ENCODE results near the gene MPPE1. TPM values are rescaled to one million over a fixed set of nuclear protein-coding genes. Genes with fewer than 3 reads are reported as not detected.
A peak's percentile ranks its signal among the peaks of the same experiment; 100 is the strongest.

The MPPE1 gene
- total and polyA plus RNA-seq, 9 of the 15 experiments (the other 6 are each of a cell fraction or from before 2014, with no cell fraction given) = 10.7 to 19.5 (median 13.3) TPM

GRCh38 chr18:11956371-11957308 is 48.5 kb upstream of the MPPE1 start (continued):
- TF ChIP-seq MYBL2 (IDR thresholded peaks at IDR 0.05; ENCODE audit: low read depth) = no peak
- no peak for TF ChIP-seq MYBL2 (CRISPR knock-in tag; IDR thresholded peaks at IDR 0.05; ENCODE audit: borderline replicate concordance)
- TF ChIP-seq ZNF780A (CRISPR knock-in tag; IDR thresholded peaks at IDR 0.05) = no peak
- TF ChIP-seq TEAD2 (tag; IDR thresholded peaks at IDR 0.05) = no peak
- TF ChIP-seq ZNF395 (CRISPR knock-in tag; IDR thresholded peaks at IDR 0.05) = no peak
- TF ChIP-seq HMG20A (CRISPR knock-in tag; conservative IDR thresholded peaks at IDR 0.05) = no peak
- TF ChIP-seq ZC3H11A (IDR thresholded peaks at IDR 0.05; ENCODE audit: low read depth, low read length) = no peak
- 0 out of 4 replicates have a peak, but pooled peaks of 1 of the 2 experiments have one; percentile 59 for TF ChIP-seq ARNT (IDR thresholded peaks at IDR 0.05)
- TF ChIP-seq CSDE1 (IDR thresholded peaks at IDR 0.05) = no peak
- peak; percentile 82 for TF ChIP-seq CBX5 (IDR thresholded peaks at IDR 0.05; ENCODE audit: borderline replicate concordance, low read depth)
- no peak for TF ChIP-seq FOSL1 (tag; conservative IDR thresholded peaks at IDR 0.05)
- TF ChIP-seq PHB (CRISPR knock-in tag; IDR thresholded peaks at IDR 0.05) = no peak
- no peak for TF ChIP-seq SMARCC2 (IDR thresholded peaks at IDR 0.05; ENCODE audit: low read depth)
- TF ChIP-seq JUND (IDR thresholded peaks at IDR 0.05; ENCODE audit: borderline replicate concordance, low read depth, low read length) = peak; percentile 13; the same call in 1 of the 2 replicates
- no peak for TF ChIP-seq JUND (tag; IDR thresholded peaks at IDR 0.05; ENCODE audit: borderline replicate concordance, low read depth, low read length)
- TF ChIP-seq POLR3A (IDR thresholded peaks at IDR 0.05; ENCODE audit: borderline replicate concordance, extremely low read depth, insufficient read depth, insufficient read length) = no peak
- TF ChIP-seq HDGF (IDR thresholded peaks at IDR 0.05) = no peak
- TF ChIP-seq, protein P1, sequence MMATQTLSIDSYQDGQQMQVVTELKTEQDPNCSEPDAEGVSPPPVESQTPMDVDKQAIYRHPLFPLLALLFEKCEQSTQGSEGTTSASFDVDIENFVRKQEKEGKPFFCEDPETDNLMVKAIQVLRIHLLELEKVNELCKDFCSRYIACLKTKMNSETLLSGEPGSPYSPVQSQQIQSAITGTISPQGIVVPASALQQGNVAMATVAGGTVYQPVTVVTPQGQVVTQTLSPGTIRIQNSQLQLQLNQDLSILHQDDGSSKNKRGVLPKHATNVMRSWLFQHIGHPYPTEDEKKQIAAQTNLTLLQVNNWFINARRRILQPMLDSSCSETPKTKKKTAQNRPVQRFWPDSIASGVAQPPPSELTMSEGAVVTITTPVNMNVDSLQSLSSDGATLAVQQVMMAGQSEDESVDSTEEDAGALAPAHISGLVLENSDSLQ (IDR thresholded peaks at IDR 0.05) = no peak
- TF ChIP-seq PHF8 (IDR thresholded peaks at IDR 0.05; ENCODE audit: borderline replicate concordance, low read length) = no peak
- no peak for TF ChIP-seq ZZZ3 (IDR thresholded peaks at IDR 0.05)
- TF ChIP-seq EGR1 (conservative IDR thresholded peaks at IDR 0.05) = no peak
- no peak for TF ChIP-seq ZNF436 (CRISPR knock-in tag; IDR thresholded peaks at IDR 0.05)
- TF ChIP-seq, protein P2, sequence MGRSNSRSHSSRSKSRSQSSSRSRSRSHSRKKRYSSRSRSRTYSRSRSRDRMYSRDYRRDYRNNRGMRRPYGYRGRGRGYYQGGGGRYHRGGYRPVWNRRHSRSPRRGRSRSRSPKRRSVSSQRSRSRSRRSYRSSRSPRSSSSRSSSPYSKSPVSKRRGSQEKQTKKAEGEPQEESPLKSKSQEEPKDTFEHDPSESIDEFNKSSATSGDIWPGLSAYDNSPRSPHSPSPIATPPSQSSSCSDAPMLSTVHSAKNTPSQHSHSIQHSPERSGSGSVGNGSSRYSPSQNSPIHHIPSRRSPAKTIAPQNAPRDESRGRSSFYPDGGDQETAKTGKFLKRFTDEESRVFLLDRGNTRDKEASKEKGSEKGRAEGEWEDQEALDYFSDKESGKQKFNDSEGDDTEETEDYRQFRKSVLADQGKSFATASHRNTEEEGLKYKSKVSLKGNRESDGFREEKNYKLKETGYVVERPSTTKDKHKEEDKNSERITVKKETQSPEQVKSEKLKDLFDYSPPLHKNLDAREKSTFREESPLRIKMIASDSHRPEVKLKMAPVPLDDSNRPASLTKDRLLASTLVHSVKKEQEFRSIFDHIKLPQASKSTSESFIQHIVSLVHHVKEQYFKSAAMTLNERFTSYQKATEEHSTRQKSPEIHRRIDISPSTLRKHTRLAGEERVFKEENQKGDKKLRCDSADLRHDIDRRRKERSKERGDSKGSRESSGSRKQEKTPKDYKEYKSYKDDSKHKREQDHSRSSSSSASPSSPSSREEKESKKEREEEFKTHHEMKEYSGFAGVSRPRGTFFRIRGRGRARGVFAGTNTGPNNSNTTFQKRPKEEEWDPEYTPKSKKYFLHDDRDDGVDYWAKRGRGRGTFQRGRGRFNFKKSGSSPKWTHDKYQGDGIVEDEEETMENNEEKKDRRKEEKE (IDR thresholded peaks at IDR 0.05; ENCODE audit: borderline replicate concordance in 1 of 2, control insufficient read depth in 1 of 2, low read depth in 2 of 2, low read length in 1 of 2) = no peak
- TF ChIP-seq SMC3 (conservative IDR thresholded peaks at IDR 0.05; ENCODE audit: insufficient read depth, low read depth, low read length) = no peak
